B cell (primary cell): ENCODE data around the gene TRIM60.

Experiments used
- CTCF ChIP-seq: fragments of 200-600 bp; IDR thresholded peaks from one replicate; pipeline ENCODE4 v1.8.0; 2022; ENCODE audit warnings: antibody characterized with exemption, mild to moderate bottlenecking
- EZH2 ChIP-seq: IDR thresholded peaks from 2 replicates; pipeline ENCODE4 v1.6.1; 2012; ENCODE audit warnings: borderline replicate concordance, low read depth, mild to moderate bottlenecking, moderate library complexity, low read length; ENCODE audit not compliant: insufficient read depth, poor library complexity, severe bottlenecking

DNA sequence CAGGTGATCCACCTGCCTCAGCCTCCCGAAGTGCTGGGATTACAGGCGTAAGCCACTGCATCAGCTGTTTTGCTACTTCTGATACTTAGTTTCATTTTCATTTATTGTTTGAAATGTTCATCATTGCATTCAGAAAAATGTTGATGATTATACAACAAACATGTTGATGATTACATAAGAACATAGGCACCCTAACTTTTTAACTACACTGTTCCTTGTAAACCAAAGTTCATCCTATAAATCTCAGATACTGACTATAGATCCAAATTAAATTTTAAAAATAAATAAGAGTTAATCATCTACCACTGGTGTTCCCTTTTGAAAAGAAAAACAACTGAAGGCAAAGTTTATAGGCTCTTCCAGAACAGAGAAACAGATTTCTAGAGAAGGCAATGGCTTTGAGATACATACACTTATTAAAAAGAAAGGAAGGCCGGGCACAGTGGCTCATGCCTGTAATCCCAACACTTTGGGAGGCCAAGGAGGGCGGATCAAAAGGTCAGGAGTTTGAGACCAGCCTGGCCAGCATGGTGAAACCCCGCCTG, 45.3 kb downstream of the TRIM60 start:
- TF ChIP-seq CTCF (no peak), EZH2 (no peak)
